Measurements from ENCODE around the gene MYRF.
A peak's percentile ranks its signal among the peaks of the same experiment; 100 is the strongest.

Gene MYRF

DNA sequence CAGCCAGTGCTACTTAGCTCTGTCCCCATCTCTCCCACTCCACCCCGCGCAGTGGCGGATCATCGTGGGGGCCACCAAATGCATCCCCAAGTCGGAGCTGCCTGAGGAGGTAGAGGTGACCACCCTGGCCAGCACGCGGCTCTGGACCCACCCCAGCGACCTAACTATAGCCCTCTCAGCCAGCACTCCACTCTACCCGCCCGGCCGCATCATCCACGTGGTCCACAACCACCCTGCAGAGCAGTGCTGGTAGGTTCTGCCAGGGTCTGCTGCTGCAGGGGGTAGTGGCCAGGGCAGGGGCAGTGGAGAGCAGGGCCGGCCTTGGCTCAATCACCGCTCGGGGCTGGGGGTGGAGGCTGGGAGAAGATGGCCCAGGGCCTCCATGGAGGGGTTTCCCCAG lies 13.0 kb upstream of the MYRF start:
- no peak for DNase-seq (ENCODE audit: low spot score)

DNA sequence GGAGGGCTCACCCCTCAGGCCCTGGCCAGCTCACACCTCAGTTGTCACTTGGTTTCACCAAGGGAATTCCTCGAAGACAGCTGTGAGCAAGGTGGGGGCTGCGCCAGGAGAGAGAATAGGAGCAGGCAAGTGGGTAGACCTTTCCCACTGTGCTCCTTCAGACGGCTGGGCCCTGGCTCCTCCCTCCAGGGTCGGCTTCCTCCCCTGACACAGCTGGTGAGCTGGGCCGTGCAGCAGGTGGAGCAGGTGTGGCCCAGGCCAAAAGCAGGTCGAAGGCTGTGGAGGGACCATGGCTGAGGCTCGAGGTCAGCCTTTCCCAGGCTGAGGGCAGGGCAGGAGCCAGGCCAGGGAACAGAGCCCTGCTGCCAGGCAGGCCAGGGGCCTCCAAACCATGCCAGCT lies 12.5 kb upstream of the MYRF start:
- no peak for DNase-seq (ENCODE audit: low spot score)

GRCh38 chr11:61742391-61742790 lies 10.0 kb upstream of the MYRF start:
- DNase-seq (ENCODE audit: low spot score), result no peak

- no peak for DNase-seq (ENCODE audit: low spot score)
Measured at GRCh38 chr11:61743486-61744095, 8.8 kb upstream of the MYRF start.

- DNase-seq (ENCODE audit: low spot score), result no peak
Measured at GRCh38 chr11:61744181-61744580, 8.3 kb upstream of the MYRF start.

- DNase-seq (ENCODE audit: low spot score), result no peak
Measured at GRCh38 chr11:61744609-61745156, 7.8 kb upstream of the MYRF start.

DNA sequence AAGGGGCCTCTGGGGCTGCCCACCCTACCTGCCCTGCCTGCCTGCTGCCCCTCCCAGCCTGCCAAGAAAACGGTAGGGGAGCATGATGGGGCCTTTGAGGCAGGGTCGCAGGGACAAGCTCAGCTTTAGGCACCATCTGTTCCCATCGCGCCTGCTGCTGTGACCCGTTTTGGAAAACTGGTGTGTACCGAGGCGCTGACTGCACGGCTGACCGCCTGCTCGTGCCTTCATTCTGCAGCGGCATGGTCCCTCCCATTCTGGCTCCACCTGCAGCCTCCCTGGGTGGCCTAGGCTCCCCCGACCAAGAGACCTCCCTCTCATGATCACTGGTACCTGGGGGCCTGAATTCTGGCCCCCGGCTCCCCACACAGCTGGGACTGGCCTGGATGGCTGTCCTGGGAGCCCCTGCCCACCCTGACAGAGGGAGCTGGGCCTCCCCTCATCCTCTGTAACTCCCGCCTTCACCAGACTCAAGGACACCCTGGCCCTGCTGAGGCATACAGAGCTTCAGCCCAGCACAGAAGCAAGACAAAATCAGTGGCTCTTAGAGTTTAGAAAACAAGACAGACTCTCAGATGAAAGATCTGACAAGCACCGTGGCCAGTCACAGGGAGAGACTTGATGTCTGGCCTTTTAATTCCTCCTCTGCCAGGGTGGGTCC lies 6.5 kb upstream of the MYRF start:
- no peak for DNase-seq (ENCODE audit: low spot score)

- no peak for DNase-seq (ENCODE audit: low spot score)
Measured at GRCh38 chr11:61746442-61747191, 5.8 kb upstream of the MYRF start.

- peak; percentile 92 for DNase-seq (ENCODE audit: low spot score)
Measured at GRCh38 chr11:61747192-61747966, 5.1 kb upstream of the MYRF start.

DNA sequence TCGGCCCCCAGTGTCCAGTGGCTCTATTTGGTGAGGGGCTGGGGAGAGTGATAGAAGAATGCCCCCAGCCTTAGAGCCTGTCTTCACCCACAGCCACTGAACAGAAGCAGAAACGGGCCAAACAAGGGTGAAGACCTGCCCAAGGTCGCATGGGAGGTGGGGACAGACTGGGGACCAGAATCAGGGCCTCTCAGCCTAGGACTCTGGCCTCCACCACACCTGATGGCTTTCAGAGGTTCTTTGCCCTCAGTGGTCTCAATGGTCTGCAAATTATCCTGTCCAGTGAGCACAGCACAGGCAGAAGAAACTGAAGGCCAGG lies 4.5 kb upstream of the MYRF start:
- DNase-seq (ENCODE audit: low spot score), result no peak

DNA sequence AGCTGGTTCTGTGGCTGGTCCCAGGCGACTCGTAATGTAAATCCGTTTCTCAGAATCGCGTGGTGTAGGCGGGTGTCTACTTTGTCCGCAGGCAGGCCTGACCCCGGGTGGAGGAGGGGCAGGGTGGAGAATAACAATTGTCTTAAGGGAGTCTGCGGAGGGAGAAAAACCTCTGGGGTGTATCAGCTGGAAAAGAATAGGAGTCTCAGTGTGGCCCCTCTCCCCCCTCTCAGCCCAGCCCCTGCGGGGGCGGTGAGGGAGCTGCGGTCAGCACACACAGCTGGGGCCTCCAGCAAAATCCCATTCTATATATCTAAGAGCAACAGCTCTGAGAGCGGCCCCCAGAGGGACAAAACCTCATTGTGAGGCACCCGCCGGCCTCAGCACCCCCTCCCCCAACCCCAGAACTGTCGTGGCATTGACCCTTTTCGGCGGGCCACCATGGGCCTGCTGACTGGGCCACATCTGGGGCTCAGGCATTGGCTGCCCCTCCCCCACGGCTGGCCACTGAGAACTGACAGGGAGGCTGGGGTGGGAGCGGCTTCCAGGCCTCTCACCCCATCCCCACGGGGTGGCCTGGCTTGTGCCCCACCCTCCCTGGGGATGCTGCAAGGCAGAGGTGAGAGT lies 2.7 kb upstream of the MYRF start:
- no peak for DNase-seq (ENCODE audit: low spot score)

GRCh38 chr11:61750631-61751273 lies 1.7 kb upstream of the MYRF start:
- DNase-seq (ENCODE audit: low spot score), result no peak

DNA sequence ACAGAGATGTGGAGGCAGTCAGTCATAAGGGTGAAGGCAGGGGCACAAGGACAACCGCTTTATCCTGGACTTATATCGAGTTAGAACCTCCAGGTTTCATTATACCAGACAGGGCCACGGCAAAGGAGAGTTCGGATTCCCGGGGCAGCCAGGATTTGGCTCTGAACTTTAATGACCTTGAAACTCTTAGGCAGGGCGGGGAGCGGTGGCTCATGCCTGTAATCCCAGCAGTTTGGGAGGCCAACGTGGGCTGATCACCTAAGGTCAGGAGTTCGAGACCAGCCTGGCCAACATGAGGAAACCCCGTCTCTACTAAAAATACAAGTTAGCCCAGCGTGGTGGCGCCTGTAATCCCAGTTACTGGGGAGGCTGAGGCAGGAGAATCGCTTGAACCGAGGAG lies 1.1 kb upstream of the MYRF start:
- no peak for DNase-seq (ENCODE audit: low spot score)

GRCh38 chr11:61752925-61753521 lies 587 bp downstream of the MYRF start:
- no peak for DNase-seq (ENCODE audit: low spot score)

GRCh38 chr11:61753672-61754071 lies 1.2 kb downstream of the MYRF start:
- no peak for DNase-seq (ENCODE audit: low spot score)

GRCh38 chr11:61754534-61755482 lies 2.4 kb downstream of the MYRF start:
- no peak for DNase-seq (ENCODE audit: low spot score)

GRCh38 chr11:61756147-61756451 lies 3.7 kb downstream of the MYRF start:
- DNase-seq (ENCODE audit: low spot score), result no peak

GRCh38 chr11:61756452-61757212 lies 4.2 kb downstream of the MYRF start:
- DNase-seq (ENCODE audit: low spot score), result no peak

DNA sequence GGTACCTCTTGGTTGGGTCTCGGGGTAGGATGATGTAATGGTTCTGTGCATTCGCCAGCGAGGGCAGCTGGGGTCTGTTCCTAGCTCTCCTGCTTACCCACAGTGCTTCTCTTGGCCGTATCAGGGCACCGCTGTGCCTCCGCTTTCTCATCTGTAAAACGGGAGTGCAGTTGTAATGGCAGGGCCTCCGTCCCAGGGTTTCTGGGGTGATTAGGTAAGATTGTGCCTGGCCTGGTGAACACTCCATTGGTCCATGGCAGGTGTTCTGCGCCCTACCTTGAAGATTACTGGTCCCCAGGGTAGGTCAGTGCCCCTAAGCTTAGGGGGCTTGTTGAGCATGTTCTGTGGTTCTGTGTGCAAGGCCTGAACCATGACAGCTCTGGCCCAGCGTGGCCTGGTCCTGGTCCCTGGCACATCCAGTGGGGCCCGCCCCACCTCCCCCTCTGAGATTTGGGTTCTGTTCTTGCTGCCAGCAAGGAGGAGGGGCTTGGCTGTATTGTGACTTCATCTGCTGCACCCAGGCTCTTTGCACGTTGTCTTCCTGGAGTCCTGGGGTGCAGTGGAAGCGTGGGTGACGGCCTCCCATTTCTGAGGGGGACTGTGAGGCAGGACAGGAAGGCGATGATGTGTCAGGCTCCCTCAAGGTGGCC lies 4.9 kb downstream of the MYRF start:
- no peak for DNase-seq (ENCODE audit: low spot score)
